ENCODE data around the gene DTNB.

GRCh38 chr2:25595393-25595792 is 78.0 kb downstream of the DTNB start:
- TF ChIP-seq POLR2AphosphoS5 (IDR thresholded peaks at IDR 0.05; ENCODE audit: low read depth, low read length) = no peak
- no peak for TF ChIP-seq REST (IDR thresholded peaks at IDR 0.05; ENCODE audit: insufficient read depth in 1 of 2, low read depth in 2 of 2, low read length in 2 of 2)

All from PFSK-1 (cell line).